GM10266 (cell line): Measurements from ENCODE around the gene USP22.

ENCODE experiments used
- DNase-seq: peaks from one replicate; pipeline ENCODE4 v3.0.0; 2012; ENCODE audit errors: extremely low spot score
- TF ChIP-seq, protein P1 (sequence below): IDR thresholded peaks from 2 replicates; pipeline ENCODE4 v1.5.1; 2012; ENCODE audit warnings: mild to moderate bottlenecking, low read depth; ENCODE audit not compliant: control insufficient read depth, insufficient read depth; ENCODE audit errors: missing control alignments

USP22 gene

DNA sequence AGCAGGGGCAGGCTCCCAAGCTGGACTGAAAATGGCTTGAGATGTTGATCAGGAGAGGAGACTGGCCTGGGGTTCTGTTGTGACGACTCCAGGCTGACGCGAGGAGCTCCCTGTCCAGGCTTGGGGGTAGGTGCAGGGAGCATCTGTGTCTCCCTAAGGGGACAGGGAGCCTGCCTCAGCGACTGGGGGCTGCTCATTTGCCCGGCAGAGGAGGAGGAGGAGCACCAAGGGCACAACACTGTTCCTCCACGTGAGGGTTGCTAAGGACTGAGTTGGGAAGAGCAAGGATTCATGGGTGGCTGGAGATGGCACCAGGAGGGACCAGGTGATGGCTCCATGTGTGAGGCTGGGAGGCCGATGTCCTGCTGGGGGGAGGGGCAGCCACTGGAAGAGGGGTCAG lies 53.3 kb downstream of the USP22 start:
- no peak for DNase-seq
- TF ChIP-seq, protein P1, sequence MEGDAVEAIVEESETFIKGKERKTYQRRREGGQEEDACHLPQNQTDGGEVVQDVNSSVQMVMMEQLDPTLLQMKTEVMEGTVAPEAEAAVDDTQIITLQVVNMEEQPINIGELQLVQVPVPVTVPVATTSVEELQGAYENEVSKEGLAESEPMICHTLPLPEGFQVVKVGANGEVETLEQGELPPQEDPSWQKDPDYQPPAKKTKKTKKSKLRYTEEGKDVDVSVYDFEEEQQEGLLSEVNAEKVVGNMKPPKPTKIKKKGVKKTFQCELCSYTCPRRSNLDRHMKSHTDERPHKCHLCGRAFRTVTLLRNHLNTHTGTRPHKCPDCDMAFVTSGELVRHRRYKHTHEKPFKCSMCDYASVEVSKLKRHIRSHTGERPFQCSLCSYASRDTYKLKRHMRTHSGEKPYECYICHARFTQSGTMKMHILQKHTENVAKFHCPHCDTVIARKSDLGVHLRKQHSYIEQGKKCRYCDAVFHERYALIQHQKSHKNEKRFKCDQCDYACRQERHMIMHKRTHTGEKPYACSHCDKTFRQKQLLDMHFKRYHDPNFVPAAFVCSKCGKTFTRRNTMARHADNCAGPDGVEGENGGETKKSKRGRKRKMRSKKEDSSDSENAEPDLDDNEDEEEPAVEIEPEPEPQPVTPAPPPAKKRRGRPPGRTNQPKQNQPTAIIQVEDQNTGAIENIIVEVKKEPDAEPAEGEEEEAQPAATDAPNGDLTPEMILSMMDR = no peak

DNA sequence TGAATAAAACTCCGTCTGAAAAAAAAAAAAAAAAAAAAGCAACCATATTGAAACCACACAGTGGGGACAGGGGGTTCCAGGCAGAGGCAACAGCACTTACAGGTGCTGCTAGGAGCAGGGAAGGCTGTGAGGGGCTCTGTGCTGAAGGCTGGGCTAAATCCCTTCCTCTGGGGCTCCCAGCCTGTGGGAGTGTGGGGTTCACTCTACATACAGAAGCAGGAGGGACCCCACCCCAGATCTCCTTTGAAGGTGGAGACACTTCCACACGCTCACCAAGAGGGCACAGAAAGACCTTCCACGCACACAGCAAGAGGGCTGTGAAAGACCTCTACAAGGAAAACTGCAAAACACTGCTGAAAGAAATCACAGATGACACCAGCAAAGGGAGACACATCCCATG lies 53.9 kb downstream of the USP22 start:
- TF ChIP-seq, protein P1 = no peak
- DNase-seq = no peak

- TF ChIP-seq, protein P1 = no peak
- no peak for DNase-seq
Observed at GRCh38 chr17:20988001-20988636, 54.7 kb downstream of the USP22 start.

DNA sequence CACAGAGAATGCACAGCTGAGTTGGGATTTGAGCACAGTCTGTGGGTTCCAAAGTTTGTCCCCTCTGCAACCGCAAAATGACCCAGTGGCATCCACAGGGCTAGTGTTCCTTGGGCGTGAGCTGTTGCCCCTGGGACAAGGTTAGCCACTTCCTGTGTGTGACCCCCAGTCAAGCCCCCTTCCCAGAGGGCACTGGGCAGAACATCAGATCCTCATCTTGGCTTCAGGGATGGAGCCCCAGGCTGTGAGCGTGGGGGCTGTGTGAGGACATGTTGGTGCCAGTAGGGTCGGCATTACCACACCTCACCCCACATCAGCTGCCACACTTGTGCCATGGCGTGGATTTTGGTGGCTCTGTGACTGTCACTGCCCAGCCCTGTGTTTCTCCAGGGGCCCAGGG lies 55.3 kb downstream of the USP22 start:
- no peak for DNase-seq
- TF ChIP-seq, protein P1 = no peak

DNA sequence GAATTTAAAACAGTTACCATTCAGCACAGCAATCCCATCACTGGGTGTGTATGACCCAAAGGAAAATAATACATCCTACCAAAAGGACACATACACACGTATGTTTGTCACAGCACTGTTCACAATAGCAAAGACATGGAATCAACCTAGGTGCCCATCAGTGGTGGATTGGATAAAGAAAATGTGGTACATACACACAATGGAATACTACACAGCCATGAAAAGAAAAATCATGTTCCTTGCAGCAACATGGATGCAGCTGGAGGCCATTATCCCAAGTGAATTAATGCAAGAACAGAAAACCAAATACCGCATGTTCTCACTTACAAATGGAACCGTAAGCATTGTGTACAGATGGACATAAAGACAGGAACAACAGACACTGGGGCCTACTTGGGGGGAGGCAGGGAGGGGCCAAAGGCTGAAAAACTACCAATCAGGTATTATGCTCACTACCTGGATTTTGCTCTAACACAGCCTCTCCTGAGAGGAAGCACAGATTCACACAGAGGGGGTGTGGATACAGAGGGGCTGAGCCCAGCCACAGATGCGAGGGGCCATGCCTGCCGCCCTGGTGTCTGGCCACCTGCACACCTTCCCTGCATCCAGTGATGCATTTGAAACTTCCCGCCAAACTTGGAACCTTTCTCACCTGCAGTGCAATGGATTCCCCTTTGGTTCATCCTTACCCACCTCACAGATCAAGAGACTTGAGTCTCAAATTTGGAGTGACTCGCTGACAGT lies 55.9 kb downstream of the USP22 start:
- no peak for DNase-seq
- TF ChIP-seq, protein P1 = no peak

DNA sequence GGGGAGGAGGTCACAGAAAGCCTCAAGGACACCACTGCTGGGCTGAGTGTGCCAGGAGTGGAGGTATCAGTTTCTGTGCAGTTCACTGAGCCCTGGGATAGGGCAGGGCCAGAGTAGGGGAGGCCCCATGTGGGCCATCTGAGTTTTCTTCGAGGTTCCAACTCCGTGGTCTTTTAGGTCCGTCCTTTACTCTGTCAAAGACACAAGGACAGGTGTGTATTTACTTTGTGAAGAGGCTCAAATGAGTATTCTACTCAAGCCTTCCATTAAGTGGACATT lies 59.5 kb downstream of the USP22 start:
- TF ChIP-seq, protein P1 = no peak
- DNase-seq = no peak

DNA sequence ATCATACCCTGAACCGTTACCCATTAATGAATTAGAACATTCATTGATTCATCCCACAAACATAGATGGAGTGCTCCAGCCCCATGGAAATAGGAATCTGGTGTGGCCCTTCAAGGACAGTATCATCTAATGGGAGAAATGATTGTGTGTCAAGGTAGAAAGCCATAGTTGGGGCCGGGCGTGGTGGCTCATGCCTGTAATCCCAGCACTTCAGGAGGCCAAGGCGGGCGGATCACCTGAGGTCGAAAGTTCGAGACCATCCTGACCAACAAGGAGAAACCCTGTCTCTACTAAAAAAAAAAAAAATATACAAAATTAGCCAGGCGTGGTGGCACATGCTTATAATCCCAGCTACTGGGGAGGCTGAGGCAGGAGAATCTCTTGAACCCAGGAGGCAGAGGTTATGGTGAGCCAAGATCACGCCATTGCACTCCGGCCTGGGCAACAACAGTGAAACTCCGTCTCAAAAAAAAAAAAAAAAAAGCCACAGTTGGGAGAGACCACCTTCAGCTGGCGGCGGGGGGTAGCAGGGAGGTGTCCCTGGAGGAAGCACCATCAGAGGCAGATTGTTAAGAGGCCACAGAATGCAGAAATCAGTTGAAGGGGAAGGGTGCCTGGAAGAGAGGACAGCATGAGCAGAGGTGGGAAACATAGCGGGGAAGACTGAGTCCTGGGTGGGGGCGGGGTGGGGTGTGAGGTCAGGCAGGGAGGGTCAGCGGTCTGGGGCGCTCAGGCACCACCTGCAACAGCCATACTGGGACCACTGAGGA lies 60.0 kb downstream of the USP22 start:
- TF ChIP-seq, protein P1 = no peak
- DNase-seq = no peak
